Measurements from ENCODE around the gene LMAN2.

Gene LMAN2

GRCh38 chr5:177328545-177329231 lies 22.8 kb downstream of the LMAN2 start:
- in situ Hi-C loops (cut with HindIII; ENCODE audit: low sequenced_read_pairs): no loop called here

GRCh38 chr5:177327539-177328522 lies 23.6 kb downstream of the LMAN2 start:
- in situ Hi-C loops (cut with HindIII; ENCODE audit: low sequenced_read_pairs): no loop called here

GRCh38 chr5:177325868-177326381 lies 25.5 kb downstream of the LMAN2 start:
- in situ Hi-C loops (cut with HindIII; ENCODE audit: low sequenced_read_pairs): no loop called here

GRCh38 chr5:177320879-177321278 lies 30.6 kb downstream of the LMAN2 start:
- in situ Hi-C loops (cut with HindIII; ENCODE audit: low sequenced_read_pairs): no loop called here

- in situ Hi-C loops (cut with HindIII; ENCODE audit: low sequenced_read_pairs): no loop called here
Measured at GRCh38 chr5:177319913-177320588, 31.4 kb downstream of the LMAN2 start.

- in situ Hi-C loops (cut with HindIII; ENCODE audit: low sequenced_read_pairs): no loop called here
Measured at GRCh38 chr5:177317959-177318377, 33.5 kb downstream of the LMAN2 start.

GRCh38 chr5:177316005-177316404 lies 35.5 kb downstream of the LMAN2 start:
- in situ Hi-C loops (cut with HindIII; ENCODE audit: low sequenced_read_pairs): no loop called here

- in situ Hi-C loops (cut with HindIII; ENCODE audit: low sequenced_read_pairs): no loop called here
Measured at GRCh38 chr5:177315411-177315810, 36.1 kb downstream of the LMAN2 start.

GRCh38 chr5:177314376-177315342 lies 36.8 kb downstream of the LMAN2 start:
- in situ Hi-C loops (cut with HindIII; ENCODE audit: low sequenced_read_pairs): no loop called here

GRCh38 chr5:177313561-177314259 lies 37.8 kb downstream of the LMAN2 start:
- in situ Hi-C loops (cut with HindIII; ENCODE audit: low sequenced_read_pairs): no loop called here

- in situ Hi-C loops (cut with HindIII; ENCODE audit: low sequenced_read_pairs): no loop called here
Measured at GRCh38 chr5:177312649-177313181, 38.8 kb downstream of the LMAN2 start.

GRCh38 chr5:177311723-177312648 lies 39.5 kb downstream of the LMAN2 start, which contains the start of gene MXD3:
MXD3 (minus strand) TSS chr5:177311898; CDS start chr5:177311830, 68 bp downstream.
- in situ Hi-C loops (cut with HindIII; ENCODE audit: low sequenced_read_pairs): no loop called here

- in situ Hi-C loops (cut with HindIII; ENCODE audit: low sequenced_read_pairs): no loop called here
Measured at GRCh38 chr5:177311392-177311722, 40.1 kb downstream of the LMAN2 start.

- in situ Hi-C loops (cut with HindIII; ENCODE audit: low sequenced_read_pairs): no loop called here
Measured at GRCh38 chr5:177310757-177311391, 40.6 kb downstream of the LMAN2 start.

- in situ Hi-C loops (cut with HindIII; ENCODE audit: low sequenced_read_pairs): no loop called here
Measured at GRCh38 chr5:177310332-177310731, 41.1 kb downstream of the LMAN2 start.

GRCh38 chr5:177309351-177310191 lies 41.9 kb downstream of the LMAN2 start:
- in situ Hi-C loops (cut with HindIII; ENCODE audit: low sequenced_read_pairs): no loop called here

- in situ Hi-C loops (cut with HindIII; ENCODE audit: low sequenced_read_pairs): no loop called here
Measured at GRCh38 chr5:177308740-177309139, 42.7 kb downstream of the LMAN2 start.

Measured in DLD1 (cell line).